Astrocyte (in vitro differentiated cells and primary cell): ENCODE data around the gene CFAP57.

Source experiments
- CTCF ChIP-seq: IDR thresholded peaks from 2 replicates; pipeline ENCODE4 v1.5.1; 2011; ENCODE audit warnings: low read depth, mild to moderate bottlenecking, inconsistent platforms, low read length, moderate library complexity; ENCODE audit not compliant: insufficient read depth
- EZH2 ChIP-seq: IDR thresholded peaks from 2 replicates; pipeline ENCODE4 v1.6.1; 2012; ENCODE audit warnings: mild to moderate bottlenecking, low read length, inconsistent platforms; ENCODE audit not compliant: insufficient read depth

DNA sequence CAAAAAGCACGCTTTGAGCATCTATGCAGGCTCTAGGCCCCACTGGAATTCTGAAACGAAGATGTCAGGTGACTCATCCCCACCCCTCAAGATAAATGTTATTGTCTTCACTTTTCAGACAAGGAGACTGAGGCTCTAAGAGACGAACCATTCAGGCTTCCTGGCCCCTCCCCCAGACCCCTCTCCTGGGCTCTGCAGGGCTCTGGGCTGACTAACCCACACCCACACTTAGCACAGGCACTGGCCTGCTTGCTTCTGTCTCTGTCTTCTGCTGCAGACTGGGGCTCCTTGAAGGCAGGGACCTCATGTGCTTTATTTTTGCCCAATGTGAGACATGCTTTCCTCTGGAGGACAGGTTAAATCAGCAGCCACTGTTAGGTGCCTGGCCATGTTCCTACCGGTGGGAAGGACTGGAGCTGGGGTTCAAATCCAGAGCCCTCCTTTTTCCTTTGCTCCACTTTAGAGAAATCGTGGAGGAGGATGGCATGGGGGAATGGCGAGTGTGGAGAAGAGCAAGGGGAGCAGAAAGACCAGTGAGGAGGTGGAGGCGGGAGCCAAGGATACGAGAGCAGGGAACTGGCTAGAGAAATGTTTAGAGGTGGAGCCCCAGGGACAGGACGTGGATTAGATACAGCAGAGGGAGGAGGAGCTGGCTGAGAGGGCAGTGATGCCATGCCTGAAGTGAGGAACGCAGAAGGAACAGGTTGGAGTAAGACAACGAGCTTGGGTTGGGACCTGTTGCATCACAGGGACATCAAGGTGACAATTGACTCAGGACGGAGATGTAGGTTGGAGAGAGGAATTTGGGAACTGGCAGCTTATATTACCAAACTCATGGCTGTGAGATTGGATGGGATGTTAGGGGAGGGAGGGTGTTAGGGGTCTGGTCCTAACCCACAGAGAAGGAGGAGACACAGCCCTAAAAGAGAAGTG lies 99.3 kb downstream of the CFAP57 start:
- TF ChIP-seq EZH2: no peak
- TF ChIP-seq CTCF: no peak
